Activated CD4-positive, CD25-positive, alpha-beta regulatory T cell (primary cell): ENCODE results near the gene FOXD4.
"Not testable (repeated sequence)": the region's sequence is repeated elsewhere in the genome, so short reads cannot be mapped to it uniquely, and the experiment has no call there.

Experiments used
- DNase-seq, 4 experiments: peaks; one replicate each; lab custom pipeline; 2025; lab: John Stamatoyannopoulos, UW

Gene FOXD4

GRCh38 chr9:93909-94308 is 24.3 kb downstream of the FOXD4 start:
- not testable (repeated sequence) for DNase-seq

GRCh38 chr9:90851-91250 is 27.4 kb downstream of the FOXD4 start:
- not testable (repeated sequence) for DNase-seq

- DNase-seq = not testable (repeated sequence)
These were observed 29.7 kb downstream of the FOXD4 start for GRCh38 chr9:88396-89037.

GRCh38 chr9:87860-88259 is 30.4 kb downstream of the FOXD4 start:
- not testable (repeated sequence) for DNase-seq

- DNase-seq = not testable (repeated sequence)
These were observed 31.1 kb downstream of the FOXD4 start for GRCh38 chr9:87105-87504.

- not testable (repeated sequence) for DNase-seq
These were observed 31.5 kb downstream of the FOXD4 start for GRCh38 chr9:86697-87096.

- not testable (repeated sequence) for DNase-seq
These were observed 35.1 kb downstream of the FOXD4 start for GRCh38 chr9:82932-83689.

- not testable (repeated sequence) for DNase-seq
These were observed 39.9 kb downstream of the FOXD4 start for GRCh38 chr9:78333-78732.

- not testable (repeated sequence) for DNase-seq
These were observed 41.8 kb downstream of the FOXD4 start for GRCh38 chr9:76389-76788.

- not testable (repeated sequence) for DNase-seq
These were observed 44.2 kb downstream of the FOXD4 start for GRCh38 chr9:73900-74525.

- not testable (repeated sequence) for DNase-seq
These were observed 44.9 kb downstream of the FOXD4 start for GRCh38 chr9:73076-73899.
